GM21737 (cell line): ENCODE measurements around the gene KHDC4.

ENCODE experiments used
- ATAC-seq: cut with Tn5 transposase; IDR thresholded peaks from one replicate; pipeline ENCODE4 v1.9.1; 2021; ENCODE audit warnings: mild to moderate bottlenecking, moderate library complexity; ENCODE audit not compliant: unreplicated experiment

Gene KHDC4

GRCh38 chr1:155970531-155971167, 36.4 kb upstream of the KHDC4 start:
- ATAC-seq = no peak

- ATAC-seq = no peak
Measured at GRCh38 chr1:155969377-155969791, 35.2 kb upstream of the KHDC4 start.

GRCh38 chr1:155968670-155969069, 34.5 kb upstream of the KHDC4 start:
- no peak for ATAC-seq

GRCh38 chr1:155968051-155968400, 33.8 kb upstream of the KHDC4 start:
- ATAC-seq = no peak

- ATAC-seq = no peak
Measured at GRCh38 chr1:155967341-155968050, 33.3 kb upstream of the KHDC4 start.

- no peak for ATAC-seq
Measured at GRCh38 chr1:155966750-155967149, 32.5 kb upstream of the KHDC4 start.

GRCh38 chr1:155966135-155966534, 31.9 kb upstream of the KHDC4 start:
- ATAC-seq = no peak

GRCh38 chr1:155964193-155964592, 30.0 kb upstream of the KHDC4 start:
- ATAC-seq = no peak

GRCh38 chr1:155962599-155963211, 28.5 kb upstream of the KHDC4 start:
- ATAC-seq = no peak

GRCh38 chr1:155961937-155962336, 27.7 kb upstream of the KHDC4 start:
- ATAC-seq = no peak

- ATAC-seq = no peak
Measured at GRCh38 chr1:155960081-155960745, 26.0 kb upstream of the KHDC4 start.

- ATAC-seq = no peak
Measured at GRCh38 chr1:155957411-155957915, 23.2 kb upstream of the KHDC4 start.

GRCh38 chr1:155954645-155955044, 20.4 kb upstream of the KHDC4 start:
- ATAC-seq = no peak

- no peak for ATAC-seq
Measured at GRCh38 chr1:155952505-155952890, 18.3 kb upstream of the KHDC4 start.

- ATAC-seq = no peak
Measured at GRCh38 chr1:155951753-155952504, 17.7 kb upstream of the KHDC4 start.

- ATAC-seq = no peak
Measured at GRCh38 chr1:155950829-155951228, 16.6 kb upstream of the KHDC4 start.

GRCh38 chr1:155947741-155948140, 13.5 kb upstream of the KHDC4 start:
- no peak for ATAC-seq

- ATAC-seq = no peak
Measured at GRCh38 chr1:155947292-155947691, 13.1 kb upstream of the KHDC4 start.

GRCh38 chr1:155946633-155947219, 12.5 kb upstream of the KHDC4 start:
- ATAC-seq = peak; percentile 4

- ATAC-seq = no peak
Measured at GRCh38 chr1:155944444-155944799, 10.2 kb upstream of the KHDC4 start.
